Stimulated activated CD8-positive, alpha-beta memory T cell treated with anti-CD3 and anti-CD28 coated beads, Interleukin-7, amount 100 ng/mL, for 24 hours (primary cell): ENCODE measurements around the gene LRPAP1.
"Not testable (repeated sequence)": the region's sequence is repeated elsewhere in the genome, so short reads cannot be mapped to it uniquely, and the experiment has no call there.

Experiments used
- DNase-seq: peaks from one replicate; pipeline ENCODE4 v3.0.0-alpha.2; 2020; ENCODE audit warnings: low read depth

Gene LRPAP1

GRCh38 chr4:3531879-3532750, at the start of gene LRPAP1:
TSS of gene LRPAP1 (minus strand) at chr4:3532422. CDS start at chr4:3532412, 10 bp downstream.
- DNase-seq = peak; percentile 74

DNA sequence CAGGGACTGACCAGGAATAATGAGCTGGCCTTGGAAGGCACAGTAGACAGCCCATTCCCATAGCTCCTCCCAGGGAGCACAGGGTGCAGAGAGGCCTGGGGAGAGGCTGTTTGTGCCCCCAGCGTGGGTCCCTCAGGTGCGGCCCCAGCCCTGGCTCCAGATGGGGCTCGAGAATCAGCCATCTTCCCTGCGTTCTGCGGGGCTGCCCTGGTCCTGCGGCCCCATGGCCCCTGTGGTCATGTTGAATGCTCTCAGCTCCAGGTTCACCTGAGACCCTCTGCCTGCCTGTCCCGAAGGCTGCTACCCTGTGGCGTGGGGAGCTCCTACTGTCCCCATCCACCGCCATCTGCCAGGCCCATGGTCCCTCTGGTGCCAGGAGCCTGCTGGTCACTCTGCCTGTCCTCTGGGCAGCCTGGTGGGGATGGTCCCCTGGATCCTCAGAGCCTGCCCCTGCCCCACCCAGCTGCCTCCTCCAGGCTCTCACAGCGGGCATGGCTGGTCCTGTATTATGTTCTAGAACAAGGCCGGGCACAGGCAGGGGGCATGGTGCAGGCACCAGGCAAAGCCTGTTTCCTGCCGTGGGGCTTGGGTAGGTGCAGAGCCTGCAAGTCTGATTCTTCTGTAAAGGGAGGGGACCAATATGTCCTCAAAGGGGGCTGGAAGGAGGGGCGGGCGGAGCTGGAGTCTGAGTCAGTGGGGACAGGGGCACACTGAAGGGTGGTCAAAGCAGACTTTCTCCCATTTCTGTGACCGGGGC, 49.3 kb upstream of the LRPAP1 start:
- not testable (repeated sequence) for DNase-seq

DNA sequence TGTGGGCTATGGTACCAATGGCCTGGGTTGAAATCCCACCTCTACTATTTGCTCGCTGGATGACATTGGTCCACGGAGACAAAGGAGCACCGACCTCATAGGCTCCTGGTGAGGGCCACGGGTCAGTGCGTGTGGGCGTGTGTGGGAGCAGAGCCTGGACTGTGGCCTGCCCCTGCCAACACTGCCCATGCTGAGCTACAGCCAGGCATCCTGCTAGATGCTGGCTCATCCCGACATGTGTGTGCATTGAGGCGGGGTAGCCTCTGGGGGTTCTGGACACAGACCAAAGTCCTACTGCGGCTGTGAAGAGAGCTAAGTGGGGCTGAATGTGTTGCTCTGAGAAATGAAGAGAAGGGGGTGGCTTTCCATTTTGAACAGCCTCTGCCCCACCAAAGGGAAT, 48.6 kb upstream of the LRPAP1 start:
- DNase-seq = not testable (repeated sequence)

DNA sequence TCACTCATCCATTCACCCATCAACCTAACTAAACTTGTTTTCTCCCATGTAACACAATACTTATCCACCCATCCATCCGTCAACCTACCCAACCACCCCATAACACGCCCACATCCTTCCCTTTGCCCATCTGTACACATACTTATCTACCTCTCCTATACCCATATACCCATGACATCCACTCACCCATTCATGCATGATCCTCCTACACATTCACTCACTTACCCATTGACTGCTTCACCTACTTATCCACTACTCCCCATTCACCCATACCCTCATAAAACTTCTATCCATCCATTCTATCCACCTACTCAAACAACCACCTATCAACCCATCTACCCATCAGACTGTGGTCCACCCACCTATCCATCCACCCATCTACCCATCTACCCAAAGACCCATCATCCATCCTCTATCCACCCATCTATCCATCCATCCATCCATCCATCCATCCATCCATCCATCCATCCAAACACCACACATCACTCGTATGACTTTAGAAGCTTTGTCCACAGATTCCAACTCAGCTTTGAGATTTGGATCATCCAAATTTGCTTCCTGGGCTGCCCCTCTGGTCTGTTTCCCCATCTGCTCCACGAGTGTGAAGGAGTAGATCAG, 46.4 kb upstream of the LRPAP1 start:
- not testable (repeated sequence) for DNase-seq

DNA sequence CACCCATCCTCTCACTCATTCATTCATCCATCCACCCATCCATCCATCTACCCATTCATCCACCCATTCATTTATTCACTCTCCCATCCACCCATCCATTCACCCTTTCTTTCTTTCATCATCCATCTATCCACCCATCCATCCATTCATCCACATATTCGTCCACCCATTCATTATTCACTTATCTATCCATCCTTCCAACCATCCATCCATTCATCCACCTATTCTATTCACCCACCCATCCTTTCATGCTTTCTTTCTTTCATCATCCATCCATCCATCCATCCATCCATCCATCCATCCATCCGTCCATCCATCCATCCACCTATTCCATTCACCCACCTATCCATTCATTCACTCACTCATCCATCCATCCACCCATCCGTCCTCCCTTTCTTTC, 45.8 kb upstream of the LRPAP1 start:
- DNase-seq = not testable (repeated sequence)

DNA sequence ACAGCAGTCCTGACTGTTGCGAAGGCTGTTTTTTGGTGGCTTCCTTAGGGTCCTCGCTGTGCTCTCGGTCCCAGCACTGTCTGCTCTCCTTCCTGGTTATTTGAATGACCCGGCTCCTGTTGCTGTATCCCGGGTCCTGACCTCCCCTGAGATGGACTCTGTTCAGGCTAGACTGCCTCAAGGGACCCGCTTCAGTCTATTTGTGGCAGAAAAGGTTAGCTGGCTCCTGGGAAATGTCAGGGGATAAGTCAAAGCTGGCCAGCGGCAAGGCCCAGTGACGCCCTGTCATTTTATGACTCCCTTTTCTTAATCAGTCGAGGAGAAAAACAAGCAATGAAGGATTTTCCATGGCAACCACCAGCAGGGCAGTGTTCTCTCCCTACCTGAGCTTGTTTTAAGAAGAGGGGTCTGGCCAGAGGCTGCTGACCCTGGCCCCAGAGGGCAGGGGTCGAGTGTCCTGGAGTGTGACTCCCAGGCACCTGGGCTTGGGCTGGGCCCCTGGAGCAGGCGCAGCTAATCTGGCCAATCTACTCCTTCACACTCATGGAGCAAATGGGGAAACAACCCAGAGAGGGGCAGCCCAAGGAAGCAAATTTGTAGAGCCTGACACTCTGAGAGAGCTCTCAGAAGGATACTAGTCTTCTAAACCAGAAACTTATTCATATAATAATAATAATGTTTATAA, 45.1 kb upstream of the LRPAP1 start:
- not testable (repeated sequence) for DNase-seq

DNA sequence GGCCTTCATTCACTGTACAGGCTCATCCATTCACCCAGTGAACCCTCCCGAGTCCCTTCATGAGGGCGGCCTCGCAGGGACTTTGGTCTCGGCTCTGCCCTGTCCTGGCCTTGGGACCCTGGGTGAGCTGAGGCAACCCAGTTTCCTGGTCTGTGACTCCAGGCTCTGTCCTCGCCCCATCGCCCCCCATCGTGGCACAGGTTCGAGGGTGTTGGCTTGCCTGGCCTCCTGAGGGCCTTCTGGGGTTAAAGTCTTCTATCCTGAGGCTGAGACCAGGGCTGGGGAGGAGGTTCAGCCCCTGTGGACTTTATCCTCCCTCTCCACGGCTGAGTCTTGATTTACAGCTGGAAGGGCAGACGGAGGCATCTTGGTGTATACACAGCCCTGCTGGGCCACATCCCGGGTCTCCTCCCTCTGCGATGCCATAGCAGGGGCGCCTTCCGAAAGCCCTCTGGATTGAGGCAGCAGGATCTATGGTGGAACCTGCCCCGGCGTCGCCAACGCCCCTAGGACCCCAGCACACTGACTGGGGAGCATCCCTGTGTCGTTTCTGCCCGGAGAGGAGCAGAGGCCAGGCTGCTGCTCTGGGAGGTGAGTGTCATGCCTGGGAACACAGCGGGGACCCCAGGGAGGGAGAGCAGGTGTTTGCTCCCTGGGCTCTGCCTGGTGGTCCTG, 44.4 kb upstream of the LRPAP1 start:
- not testable (repeated sequence) for DNase-seq

DNA sequence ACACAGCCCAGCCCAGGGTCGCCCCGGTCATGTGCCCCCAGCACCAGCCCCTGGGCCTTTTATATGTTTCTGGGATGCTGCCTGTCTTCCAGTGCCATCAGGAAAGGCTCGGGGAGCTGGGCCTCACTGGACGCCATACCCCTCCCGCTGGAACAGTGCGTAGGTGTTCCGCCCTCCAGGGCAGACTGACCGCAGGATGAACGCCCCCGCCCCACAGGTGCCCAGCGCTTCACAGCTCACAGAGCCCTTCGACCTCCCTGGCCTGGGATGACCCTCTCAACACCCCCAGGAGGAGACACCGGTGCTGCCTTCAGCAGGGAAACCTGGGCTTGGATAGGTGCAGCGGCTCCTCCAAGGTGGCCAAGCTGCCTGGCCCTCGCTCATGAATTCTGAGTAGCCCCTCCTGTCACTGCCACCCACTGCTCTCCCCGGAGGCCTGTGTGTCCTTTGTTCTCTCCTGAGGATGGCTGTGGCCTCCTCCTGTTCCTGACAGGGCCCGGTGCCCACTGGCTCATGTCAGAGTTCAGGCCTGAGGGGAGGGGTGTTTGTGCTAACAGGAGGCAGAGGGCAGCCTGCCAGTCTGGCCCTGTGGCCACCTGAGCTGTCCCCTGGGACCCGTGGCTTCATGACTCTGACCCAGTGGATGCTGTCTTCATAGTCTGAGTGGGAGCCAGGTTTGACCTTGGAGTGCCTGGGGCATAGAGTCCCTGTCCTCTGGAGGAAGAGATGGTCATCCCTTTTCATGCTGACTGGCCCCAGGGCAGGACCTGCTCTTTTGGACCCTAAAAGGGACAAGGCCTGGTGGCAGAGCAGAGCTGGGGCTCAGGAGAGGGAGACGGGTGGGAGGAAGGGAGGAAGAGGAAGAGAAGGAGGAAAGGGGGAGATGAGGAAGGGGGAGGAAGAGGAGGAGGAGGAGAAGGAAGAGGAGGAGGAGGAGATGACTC, 43.5 kb upstream of the LRPAP1 start:
- DNase-seq = not testable (repeated sequence)

GRCh38 chr4:3574865-3575264, 42.6 kb upstream of the LRPAP1 start:
- DNase-seq = not testable (repeated sequence)

GRCh38 chr4:3574346-3574745, 42.1 kb upstream of the LRPAP1 start:
- not testable (repeated sequence) for DNase-seq

GRCh38 chr4:3573131-3573530, 40.9 kb upstream of the LRPAP1 start:
- no peak for DNase-seq

DNA sequence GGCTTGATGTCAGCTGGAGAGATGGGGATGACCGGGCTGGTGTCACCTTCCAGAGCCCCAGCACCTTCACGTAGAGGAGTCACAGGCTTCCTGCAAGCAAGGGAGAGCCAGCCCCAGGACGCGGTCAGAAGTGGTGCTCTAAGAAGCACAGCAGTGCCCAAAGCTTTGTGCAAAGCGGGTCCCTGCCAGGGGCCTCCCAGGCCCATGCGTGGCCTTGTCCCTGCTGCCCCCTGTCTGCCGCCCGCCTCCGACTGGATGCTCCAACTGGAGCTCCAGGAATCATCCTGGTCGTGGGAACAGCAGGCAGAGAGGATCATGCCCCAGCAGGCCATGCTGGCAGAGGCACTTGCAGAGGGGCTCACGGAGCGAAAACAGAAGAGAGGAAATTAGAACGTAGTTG, 40.1 kb upstream of the LRPAP1 start:
- DNase-seq = no peak

DNA sequence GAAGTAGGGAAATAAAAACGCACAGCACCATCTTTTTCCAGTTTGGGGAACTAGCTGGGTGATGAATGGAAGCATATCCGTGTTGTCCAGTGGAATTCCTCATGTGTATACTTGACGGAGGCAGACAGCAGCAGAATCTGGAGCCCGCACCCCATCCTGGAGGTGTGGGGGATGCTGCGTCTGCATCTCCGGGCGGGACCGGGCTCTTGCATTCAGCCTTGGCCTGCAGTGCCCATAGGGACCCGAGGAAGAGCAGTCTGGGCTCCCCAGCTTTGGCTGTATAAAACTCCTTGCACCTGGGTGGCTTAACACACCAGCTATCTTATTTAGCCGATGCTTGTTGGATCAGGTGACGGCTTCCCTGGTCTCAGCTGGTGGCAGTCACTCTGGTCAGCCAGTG, 39.7 kb upstream of the LRPAP1 start:
- DNase-seq = no peak

GRCh38 chr4:3570923-3571322, 38.7 kb upstream of the LRPAP1 start:
- not testable (repeated sequence) for DNase-seq

DNA sequence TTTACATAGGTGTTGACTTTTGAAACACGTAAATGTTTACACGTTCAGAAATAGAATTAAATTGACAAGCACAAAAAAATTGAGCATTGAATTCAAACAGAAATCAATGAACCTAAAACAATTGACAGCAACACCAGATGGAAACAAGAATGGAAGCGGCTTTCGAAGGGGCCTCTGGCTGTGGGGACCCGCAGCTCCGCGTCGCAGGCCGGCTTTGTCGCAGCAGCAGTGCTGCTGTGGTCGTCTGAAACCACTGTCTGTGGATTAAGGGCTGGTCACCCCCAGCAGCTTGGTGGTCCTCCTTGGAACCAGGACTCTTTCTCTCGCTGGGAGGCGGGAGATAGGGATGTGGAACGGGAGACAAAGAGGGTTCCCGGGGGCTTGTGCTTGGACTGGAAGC, 37.4 kb upstream of the LRPAP1 start:
- DNase-seq = not testable (repeated sequence)

GRCh38 chr4:3566701-3567100, 34.5 kb upstream of the LRPAP1 start:
- DNase-seq = not testable (repeated sequence)

DNA sequence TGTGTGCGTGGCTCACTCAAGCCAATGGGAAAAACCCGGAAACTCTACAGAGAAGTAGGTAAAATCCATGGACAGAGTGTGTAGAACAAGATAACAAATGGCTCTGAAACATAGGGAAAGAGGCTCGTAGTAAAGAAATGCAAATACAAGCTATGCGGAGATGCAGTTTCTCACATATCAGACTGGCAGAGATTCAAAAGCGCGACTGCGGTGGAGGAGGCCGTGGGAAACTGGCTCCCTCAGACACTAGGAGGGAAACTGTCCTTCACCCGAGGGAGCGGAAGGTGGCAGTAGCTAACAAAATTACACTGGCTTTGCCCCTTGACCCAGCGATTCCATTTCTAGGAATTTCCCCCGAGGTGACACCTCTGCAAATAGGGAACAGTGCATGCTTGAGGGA, 34.1 kb upstream of the LRPAP1 start:
- DNase-seq = not testable (repeated sequence)

- DNase-seq = not testable (repeated sequence)
Observed at GRCh38 chr4:3564948-3565347, 32.7 kb upstream of the LRPAP1 start.

DNA sequence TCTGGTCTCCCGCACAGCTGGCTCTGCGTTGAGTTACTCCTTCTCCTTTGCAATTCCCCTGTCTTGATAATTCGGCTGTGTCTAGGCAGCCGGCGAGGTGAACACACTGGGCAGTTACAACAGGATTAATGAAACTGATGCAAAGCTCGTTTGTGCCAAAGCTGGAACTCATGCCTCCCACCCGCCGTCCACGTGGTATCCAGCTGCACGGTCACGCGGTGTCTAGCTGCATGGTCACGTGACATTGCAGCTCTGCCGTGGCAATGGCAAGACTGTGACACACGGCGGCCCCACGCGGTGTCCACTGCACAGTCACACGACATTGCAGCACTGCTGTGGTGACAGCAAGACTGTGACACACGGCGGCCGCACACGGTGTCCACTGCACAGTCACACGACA, 31.2 kb upstream of the LRPAP1 start:
- DNase-seq = no peak

- not testable (repeated sequence) for DNase-seq
Observed at GRCh38 chr4:3562127-3562526, 29.9 kb upstream of the LRPAP1 start.
